Measurements from ENCODE around the gene QPCTL. TPM values are rescaled to one million over a fixed set of nuclear protein-coding genes. Genes with fewer than 3 reads are reported as not detected.

Gene QPCTL
- total RNA-seq: 19.3 and 25.2 TPM in 2 replicates

GRCh38 chr19:45692187-45693105 is at the start of gene QPCTL:
Gene QPCTL, plus strand, starts transcription at chr19:45692666. Its CDS starts 38 bp downstream, at chr19:45692704.
- DNase-seq (ENCODE audit: low read depth): peak; percentile 98
- H3K4me3 ChIP-seq (ENCODE audit: low read depth, low read length): peak within 1 kb of the TSS; percentile 65
- TF ChIP-seq CTCF (conservative IDR thresholded peaks at IDR 0.05; ENCODE audit: low read depth, low read length): no peak

- TF ChIP-seq CTCF (conservative IDR thresholded peaks at IDR 0.05; ENCODE audit: low read depth, low read length): peak; percentile 97
- DNase-seq (ENCODE audit: low read depth): no peak
- no peak overlapping the region for H3K4me3 ChIP-seq (ENCODE audit: low read depth, low read length)
Measured at GRCh38 chr19:45643024-45643926, 49.2 kb upstream of the QPCTL start.

- no peak for DNase-seq (ENCODE audit: low read depth)
- no peak overlapping the region for H3K4me3 ChIP-seq (ENCODE audit: low read depth, low read length)
- no peak for TF ChIP-seq CTCF (conservative IDR thresholded peaks at IDR 0.05; ENCODE audit: low read depth, low read length)
Measured at GRCh38 chr19:45643927-45644771, 48.3 kb upstream of the QPCTL start.

- no peak for DNase-seq (ENCODE audit: low read depth)
- no peak for TF ChIP-seq CTCF (conservative IDR thresholded peaks at IDR 0.05; ENCODE audit: low read depth, low read length)
- H3K4me3 ChIP-seq (ENCODE audit: low read depth, low read length): peak overlapping the region; percentile 51
Measured at GRCh38 chr19:45645068-45645630, 47.3 kb upstream of the QPCTL start.

GRCh38 chr19:45645631-45646344 is 46.7 kb upstream of the QPCTL start:
- H3K4me3 ChIP-seq (ENCODE audit: low read depth, low read length): peak overlapping the region; percentile 51
- TF ChIP-seq CTCF (conservative IDR thresholded peaks at IDR 0.05; ENCODE audit: low read depth, low read length): no peak
- DNase-seq (ENCODE audit: low read depth): no peak
